NCI-H82 treated with DMSO at 0.1 percent for 48 hours (cell line): ENCODE measurements around the gene AGBL3.
A peak's percentile ranks its signal among the peaks of the same experiment; 100 is the strongest.
"Not testable (repeated sequence)": the region's sequence is repeated elsewhere in the genome, so short reads cannot be mapped to it uniquely, and the experiment has no call there.

Experiments used
- DNase-seq: peaks from one replicate; lab custom pipeline; 2025; ENCODE audit not compliant: unreplicated experiment; lab: John Stamatoyannopoulos, UW

The AGBL3 gene

DNA sequence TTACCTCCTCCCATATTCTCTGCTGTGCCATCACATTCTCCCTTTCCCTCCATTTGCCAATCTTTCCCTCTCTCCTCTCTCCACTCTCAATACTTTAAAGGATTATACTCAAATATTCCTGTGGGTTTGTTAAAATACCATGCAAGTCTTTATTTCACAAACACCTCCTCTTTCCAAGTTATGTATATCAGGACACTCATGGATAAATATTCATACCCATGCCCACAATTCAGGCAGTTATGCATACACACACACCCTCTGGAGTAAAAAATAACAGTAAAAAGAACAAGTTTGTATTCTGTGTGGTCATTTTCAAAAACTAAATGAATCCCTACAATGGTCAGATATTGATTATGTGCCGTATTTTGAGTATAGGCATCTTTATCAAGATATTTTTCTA lies 88.2 kb downstream of the AGBL3 start:
- no peak for DNase-seq

DNA sequence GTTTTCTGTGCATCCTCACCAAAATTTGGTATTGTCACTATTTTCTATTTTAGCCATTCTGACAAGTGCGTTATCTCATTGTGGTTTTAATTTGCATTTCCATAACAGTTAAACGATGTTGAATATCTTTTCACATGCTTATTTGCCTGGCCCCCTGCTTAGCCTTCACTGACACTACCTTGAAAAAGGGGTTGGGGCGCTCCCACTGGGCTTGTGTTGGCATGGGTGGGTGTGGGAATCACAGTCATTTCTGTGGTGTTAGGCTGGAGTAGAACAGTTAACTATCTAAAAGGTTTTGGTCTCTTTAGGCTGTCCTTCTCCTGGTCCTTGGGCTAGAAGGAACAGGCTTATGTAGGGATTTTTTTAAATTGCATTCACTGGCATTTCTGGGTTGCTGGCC lies 89.4 kb downstream of the AGBL3 start:
- DNase-seq: no peak

DNA sequence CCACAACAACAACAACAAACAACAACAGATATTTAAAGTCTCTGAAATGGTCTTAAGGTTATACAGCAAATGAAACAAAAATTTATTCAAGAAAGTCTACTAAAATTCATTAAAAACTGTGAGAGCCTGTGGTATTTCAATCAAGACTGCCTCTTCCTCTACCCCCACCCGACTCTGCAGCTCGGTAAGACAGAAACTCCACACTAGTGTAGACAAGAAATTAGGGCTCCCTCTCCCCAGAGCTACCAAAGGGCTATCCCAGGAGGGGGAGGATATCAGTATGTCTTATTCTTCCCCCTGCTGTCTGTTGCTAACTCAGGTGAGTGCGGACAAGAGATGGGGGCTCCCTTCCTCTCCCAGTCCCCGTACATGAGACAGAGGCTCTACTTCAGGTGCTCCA lies 90.6 kb downstream of the AGBL3 start:
- no peak for DNase-seq

GRCh38 chr7:135077642-135078041 lies 91.3 kb downstream of the AGBL3 start:
- no peak for DNase-seq

DNA sequence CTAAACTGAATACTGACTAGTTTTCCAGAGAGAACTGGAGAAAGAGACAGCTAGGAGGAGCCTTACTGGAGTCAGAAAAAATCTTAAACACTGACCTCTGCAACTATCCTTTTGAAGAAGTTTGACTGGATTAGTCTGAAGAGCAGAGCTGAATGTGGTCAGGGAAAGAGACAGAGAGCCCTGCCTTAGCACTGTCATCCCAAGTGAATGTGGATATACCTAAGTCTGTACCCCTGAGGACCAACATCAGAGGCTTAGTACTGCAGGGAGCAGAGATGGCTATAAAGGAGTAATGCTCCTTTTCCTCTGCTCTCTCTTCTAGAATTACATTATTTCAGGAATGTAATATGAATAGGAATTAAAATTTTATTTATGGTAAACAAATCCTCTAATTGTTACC lies 91.7 kb downstream of the AGBL3 start:
- no peak for DNase-seq

- no peak for DNase-seq
Observed at GRCh38 chr7:135079068-135079467, 92.8 kb downstream of the AGBL3 start.

DNA sequence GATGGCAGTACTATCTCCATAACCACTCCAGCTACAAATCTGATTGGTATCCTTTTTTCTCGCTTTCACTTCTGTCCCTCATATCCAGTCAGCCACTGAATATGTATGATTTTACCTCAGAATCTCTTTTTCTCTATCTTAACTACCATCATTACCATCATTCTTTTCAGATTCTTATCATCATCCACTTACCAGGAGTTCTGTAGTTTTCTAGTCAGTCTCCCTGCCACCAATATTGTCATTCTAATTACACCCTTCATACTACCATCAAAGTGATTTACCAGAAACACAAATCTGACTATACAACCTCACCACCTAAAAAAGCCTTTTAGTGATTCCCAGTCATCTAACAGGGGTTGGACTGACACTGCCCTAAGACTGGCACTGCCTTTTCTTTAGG lies 96.7 kb downstream of the AGBL3 start:
- DNase-seq: no peak

DNA sequence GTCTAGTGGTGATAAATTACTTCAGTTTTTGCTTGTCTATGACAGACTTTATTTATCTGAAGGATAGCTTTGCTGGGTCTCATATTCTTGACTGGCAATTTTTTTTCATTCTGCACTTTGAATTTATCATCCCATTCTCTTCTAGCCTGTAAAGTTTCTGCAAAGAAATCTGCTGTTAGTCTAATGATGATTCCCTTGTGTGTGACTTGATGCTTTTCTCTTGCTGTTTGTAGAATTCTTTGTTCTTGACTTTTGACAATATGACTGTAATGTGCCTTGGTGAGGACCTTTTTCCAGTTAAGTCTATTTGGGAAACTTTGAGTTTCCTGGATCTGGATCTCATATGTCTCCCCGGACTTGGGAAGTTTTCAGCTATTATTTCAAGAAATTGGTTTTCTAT lies 102.3 kb downstream of the AGBL3 start:
- no peak for DNase-seq

DNA sequence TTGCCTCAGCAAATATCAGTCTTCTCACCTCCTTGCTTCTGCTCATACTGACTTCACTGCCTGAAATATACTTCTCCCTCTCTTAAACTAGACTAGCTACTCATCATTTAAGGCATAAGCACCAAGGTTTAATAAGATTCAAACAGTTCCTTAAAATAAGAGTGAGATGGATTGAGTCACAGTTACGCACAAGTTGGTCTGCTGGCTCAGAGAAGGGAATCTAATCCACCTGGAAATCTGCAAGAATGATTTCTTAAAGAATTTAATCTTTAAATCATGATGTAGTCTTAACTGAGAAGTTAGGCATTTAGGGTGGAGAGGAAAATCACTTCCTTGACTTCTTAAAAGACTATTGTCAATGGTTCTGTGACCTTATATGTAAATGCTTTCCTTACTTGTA lies 105.4 kb downstream of the AGBL3 start:
- DNase-seq: no peak

- no peak for DNase-seq
Observed at GRCh38 chr7:135094472-135095237, 108.3 kb downstream of the AGBL3 start.

DNA sequence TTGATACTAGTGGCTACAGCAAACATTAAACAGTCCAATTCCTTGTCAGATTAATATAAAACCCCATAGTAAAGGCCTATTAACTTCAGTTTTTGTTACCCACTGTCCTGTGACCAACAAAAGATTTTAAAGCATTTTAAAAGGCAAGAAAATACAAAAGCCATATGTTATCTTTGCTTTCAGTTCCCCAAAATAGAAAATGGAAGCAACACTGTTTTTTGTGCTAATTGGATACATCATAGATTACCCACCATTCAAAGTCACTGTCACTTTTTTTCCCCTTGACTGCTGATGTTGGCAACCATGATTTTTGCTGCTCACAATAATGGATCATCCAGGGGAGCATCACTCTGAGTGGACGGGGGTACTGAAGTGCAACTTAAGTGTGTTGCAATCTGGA lies 109.1 kb downstream of the AGBL3 start:
- DNase-seq: no peak

DNA sequence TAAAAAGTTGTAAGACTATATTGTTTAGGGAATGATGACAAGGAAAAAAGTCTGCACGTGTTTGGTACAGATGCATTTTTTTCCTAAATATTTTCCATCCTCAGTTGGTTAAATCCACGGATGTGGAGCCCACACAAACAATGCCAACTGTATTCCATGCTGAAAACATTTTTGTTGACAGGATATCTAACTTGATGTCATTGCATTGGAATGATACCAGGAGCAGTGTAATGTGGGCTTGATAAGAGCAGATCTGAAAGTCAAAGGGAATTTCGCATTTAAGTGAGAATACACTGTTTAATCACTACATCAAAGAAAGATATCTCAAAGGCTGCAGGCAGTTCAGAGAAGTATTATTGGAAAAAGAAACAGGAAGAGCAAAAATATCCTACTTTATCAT lies 112.1 kb downstream of the AGBL3 start:
- no peak for DNase-seq

DNA sequence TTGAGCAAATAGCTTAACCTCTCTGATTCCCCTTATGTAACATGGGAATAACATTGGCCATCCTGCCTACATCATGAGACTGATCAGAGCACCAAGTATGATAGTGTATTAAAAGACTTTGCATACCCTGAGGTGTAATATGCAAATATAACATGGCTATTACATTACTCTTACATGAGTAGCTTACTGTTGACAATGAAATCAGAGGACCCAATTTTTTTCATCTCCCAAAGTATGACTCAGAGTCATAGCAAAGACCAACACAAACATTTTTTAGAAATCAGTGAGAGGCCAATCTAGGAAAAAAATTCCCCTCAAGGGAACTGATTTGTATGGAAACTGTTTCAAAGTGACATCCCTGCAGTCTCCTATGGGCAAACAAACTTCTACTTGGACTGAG lies 114.5 kb downstream of the AGBL3 start:
- no peak for DNase-seq

DNA sequence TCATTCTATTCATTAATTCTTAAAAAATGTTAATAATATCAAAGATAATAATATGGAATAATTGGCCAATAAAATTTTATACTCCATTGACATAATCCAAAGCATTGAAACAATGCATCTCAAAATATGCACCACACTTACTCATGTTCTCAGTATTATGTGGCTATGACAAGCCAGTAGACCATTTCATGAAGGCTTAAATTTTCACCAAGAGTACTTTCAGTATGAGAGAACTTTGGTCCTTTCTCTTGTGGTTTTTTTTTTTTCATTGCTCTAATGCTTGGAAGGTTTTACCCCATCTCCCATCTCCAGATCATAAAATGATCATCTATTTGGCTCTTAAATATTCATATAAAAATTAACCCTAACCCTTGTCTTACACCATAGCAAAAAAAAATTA lies 116.1 kb downstream of the AGBL3 start:
- DNase-seq: no peak

GRCh38 chr7:135109562-135109961 lies 123.3 kb downstream of the AGBL3 start:
- DNase-seq: no peak

DNA sequence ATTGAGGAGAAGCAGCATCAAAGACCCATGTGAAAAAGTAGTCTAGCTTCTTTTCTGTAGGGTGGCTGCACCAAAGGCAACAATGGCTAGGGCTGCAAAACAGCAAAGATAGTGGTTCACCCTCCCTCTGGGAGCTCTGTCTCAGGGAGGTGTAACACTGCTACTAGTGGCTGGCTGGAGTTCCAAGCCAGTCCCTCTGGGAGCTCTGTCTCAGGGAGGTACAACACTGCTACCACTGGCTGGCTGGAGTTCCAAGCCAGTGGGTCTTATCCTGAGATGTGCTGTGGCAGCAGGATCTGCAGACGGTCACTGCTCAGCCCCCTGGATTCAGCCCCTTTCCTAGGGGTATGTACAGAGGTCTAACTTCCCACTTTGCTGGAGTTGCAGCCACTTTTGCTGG lies 123.7 kb downstream of the AGBL3 start:
- DNase-seq: no peak

DNA sequence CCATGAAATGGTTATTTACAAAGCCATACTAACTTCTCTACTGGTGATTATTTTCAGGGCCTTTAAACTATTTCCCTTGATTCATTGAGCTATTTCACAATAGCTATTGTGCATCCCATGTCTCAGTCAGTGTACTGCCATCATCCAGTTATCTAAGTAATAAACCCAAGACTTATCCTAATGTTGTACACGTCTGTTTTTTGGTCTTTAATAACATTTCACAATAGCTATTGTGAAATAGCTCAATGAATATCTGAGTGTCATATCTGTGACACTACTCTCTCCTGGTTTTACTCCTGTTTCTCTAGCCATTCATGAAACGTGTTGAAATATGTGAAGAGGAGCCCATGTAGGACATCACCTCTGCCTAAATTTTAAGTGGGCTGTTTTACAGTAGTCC lies 125.1 kb downstream of the AGBL3 start:
- DNase-seq: no peak

GRCh38 chr7:135114622-135115021 lies 128.3 kb downstream of the AGBL3 start:
- no peak for DNase-seq

- no peak for DNase-seq
Observed at GRCh38 chr7:135117096-135117495, 130.8 kb downstream of the AGBL3 start.

GRCh38 chr7:135121868-135122267 lies 135.6 kb downstream of the AGBL3 start:
- peak; percentile 57 for DNase-seq

DNA sequence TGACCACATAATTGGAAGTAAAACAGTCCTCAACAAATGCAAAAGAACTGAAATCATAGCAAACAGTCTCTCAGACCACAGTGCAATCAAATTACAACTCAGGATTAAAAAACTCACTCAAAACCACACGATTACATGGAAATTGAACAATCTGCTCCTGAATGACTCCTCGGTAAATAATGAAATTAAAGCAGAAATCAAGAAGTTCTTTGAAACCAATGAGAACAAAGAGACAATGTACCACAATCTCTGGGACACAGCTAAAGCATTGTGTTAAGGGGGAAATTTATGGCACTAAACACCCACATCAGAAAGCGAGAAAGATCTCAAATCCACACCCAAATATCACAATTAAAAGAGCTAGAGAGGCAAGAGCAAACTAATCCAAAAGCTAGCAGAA lies 138.3 kb downstream of the AGBL3 start:
- not testable (repeated sequence) for DNase-seq

GRCh38 chr7:135128931-135129330 lies 142.6 kb downstream of the AGBL3 start:
- DNase-seq: no peak

- no peak for DNase-seq
Observed at GRCh38 chr7:135129579-135129978, 143.3 kb downstream of the AGBL3 start.
